Right lobe of liver (tissue), 6 donors: ENCODE data around the gene OPA1. TPM values are rescaled to one million over a fixed set of nuclear protein-coding genes. Genes with fewer than 3 reads are reported as not detected.

ENCODE experiments used
- ATAC-seq, 4 donors: fragments of 200-7000 bp; cut with Tn5 transposase; one replicate each; pipeline ENCODE4 v1.9.1; 2020; ENCODE audit warnings: mild to moderate bottlenecking in 4 of 4, moderate library complexity in 4 of 4
- DNase-seq, 3 donors: peaks; one replicate each; pipeline ENCODE4 v3.0.0-alpha.2; 2020
- H3K27ac ChIP-seq, 3 donors: fragments of 200-600 bp; one replicate each; pipeline ENCODE4 v1.8.0; 2022
- H3K27me3 ChIP-seq, 2 donors: fragments of 200-600 bp; one replicate each; pipeline ENCODE4 v1.8.0; 2022
- H3K36me3 ChIP-seq, 4 donors: fragments of 200-600 bp; sonication (generic) in 1 of 4; one replicate each; pipeline versions ENCODE4 v1.5.1 to v1.8.0; 2017 to 2022; ENCODE audit warnings: control low read depth in 1 of 4
- H3K4me1 ChIP-seq, 4 donors: fragments of 200-600 bp; sonication (generic) in 1 of 4; one replicate each; pipeline versions ENCODE4 v1.5.1 to v1.8.0; 2017 to 2022; ENCODE audit warnings: control low read depth in 1 of 4
- H3K4me3 ChIP-seq, 3 donors: fragments of 200-600 bp; one replicate each; pipeline ENCODE4 v1.8.0; 2022
- H3K9me3 ChIP-seq, 4 donors: fragments of 200-600 bp; sonication (generic) in 1 of 4; one replicate each; pipeline versions ENCODE4 v1.5.1 to v1.8.0; 2017 to 2022; ENCODE audit warnings: control low read depth in 1 of 4
- CTCF ChIP-seq, 4 donors: fragments of 200-600 bp in 3 of 4; fragments of 450-650 bp in 1 of 4; IDR thresholded peaks; one replicate each; pipeline versions ENCODE4 v1.5.1 to v1.8.0; 2016 to 2022; ENCODE audit warnings: antibody characterized with exemption in 4 of 4, mild to moderate bottlenecking in 2 of 4
- POLR2A ChIP-seq: fragments of 450-650 bp; IDR thresholded peaks from one replicate; pipeline ENCODE4 v1.6.1; 2017; ENCODE audit warnings: antibody characterized with exemption, mild to moderate bottlenecking
- WGBS: methylation state at CpG from one replicate; pipeline ENCODE4 v1.1.6; 2018; ENCODE audit warnings: low coverage, low lambda C conversion rate; ENCODE audit not compliant: insufficient coverage; ENCODE audit errors: missing lambda C conversion rate; 5-methylcytosine and 5-hydroxymethylcytosine counted together
- intact Hi-C, 2 donors: fragments of 100-400 bp; cut with DNase I; formaldehyde crosslinking; loops; one replicate each; pipeline versions ENCODE4 v1.11.2 to v1.14.1; 2022
- small RNA-seq, 2 experiments: library from RNA; depleted of rRNA; stranded (forward); fragments of <200 nt; gene quantifications; one replicate each; pipeline ENCODE3, GENCODE V24; 2016
- total RNA-seq, 6 experiments: library from RNA; depleted of rRNA in 2 of 6; stranded (reverse); fragments of >200 nt in 2 of 6; fragmentation: NEBNext Ultra II Directional in 3 of 6; extraction: Animal tissue kit (Norgen Biotek cat#: 25700) in 3 of 6; gene quantifications; one replicate each; pipeline versions ENCODE4 v1.1.0 to v1.2.4, GENCODE V29; 2016 to 2023
- donor health status: DM: no; HTN: yes; CAD: no.
- donor health status: DM: no; HTN: no; CAD: no.
- donor health status: DM: no; HTN: no; CAD: no.
- donor health status: DM: no; HTN: yes; CAD: no.
- donor health status: DM: no; HTN: yes; CAD: no.

The OPA1 gene
- total RNA-seq, 6 experiments from 2014 or later, result 29.2 to 45.5 (median 31.6) TPM

GRCh38 chr3:193746832-193747231 lies 153.8 kb downstream of the OPA1 start:
- TF ChIP-seq POLR2A (no peak), CTCF (IDR thresholded peaks at IDR 0.05) (no peak)
- no peak overlapping the region for H3K4me3 ChIP-seq
- DNase-seq (no peak), ATAC-seq (no peak)
- no peaks in the 10 kb centered on the region for H3K36me3 ChIP-seq
- 95% methylated on average over 5 of the region's 5 CpGs for WGBS
- H3K4me1 ChIP-seq, result peaks cover 0 to 23% (median 0%) of the 10 kb centered on the region in 4 donors
- H3K27me3 ChIP-seq, result no peaks in the 10 kb centered on the region
- H3K9me3 ChIP-seq, result no peaks in the 10 kb centered on the region
- H3K27ac ChIP-seq, result no peak overlapping the region
- intact Hi-C loops, result no loop called here

Small RNA genes lying within 50 kb of the gene (small RNA-seq; reads per million reads assigned to genes)
- gene RF00019 (0 reads per million in 2 experiments), gene RN7SL447P (0 reads per million in 2 experiments)

Other genes starting within 250 kb of the OPA1 start
- not detected for gene ATP13A5, start 214.5 kb upstream of the OPA1 start, total RNA-seq
- 1 to 10 TPM in 2 of 6 experiments, under 1 TPM in 4; 0.06 to 1.3 (median 0.61) TPM for gene ATP13A4, start 38.3 kb upstream of the OPA1 start, total RNA-seq